Breast epithelium (tissue), 3 donors: ENCODE data around the gene SMARCA2.

Experiments
- CTCF ChIP-seq, 3 donors: fragments of 450-650 bp; IDR thresholded peaks; one replicate each; pipeline ENCODE4 v1.5.1; 2016 to 2017; ENCODE audit warnings: antibody characterized with exemption in 3 of 3, mild to moderate bottlenecking in 3 of 3, moderate library complexity in 3 of 3
- POLR2A ChIP-seq: fragments of 450-650 bp; IDR thresholded peaks from one replicate; pipeline ENCODE4 v1.6.1; 2016; ENCODE audit warnings: antibody characterized with exemption, mild to moderate bottlenecking, moderate library complexity
- POLR2AphosphoS5 ChIP-seq, 3 donors: sonication (generic); formaldehyde crosslinking; IDR thresholded peaks; one replicate each; pipeline ENCODE4 v1.6.1; 2017; ENCODE audit warnings: antibody characterized with exemption in 3 of 3

- TF ChIP-seq CTCF (IDR thresholded peaks at IDR 0.05): no peak
- no peak for TF ChIP-seq POLR2A
- TF ChIP-seq POLR2AphosphoS5 (IDR thresholded peaks at IDR 0.05): no peak
Observed at GRCh38 chr9:1998111-1998510, 17.0 kb upstream of the SMARCA2 start.
